Forelimb muscle (tissue), 1 donor: ENCODE data around the gene OR51I1. TPM values are rescaled to one million over a fixed set of nuclear protein-coding genes. Genes with fewer than 3 reads are reported as not detected.

Experiments used
- polyA plus RNA-seq: library from polyadenylated mRNA; unstranded; fragments of 120-200 nt; gene quantifications from one replicate; pipeline ENCODE4 v1.2.1, GENCODE V29; 2013; ENCODE audit not compliant: insufficient read length

The OR51I1 gene
- polyA plus RNA-seq, 1 donor = not detected

Other genes starting within 250 kb of the OR51I1 start
- not detected for gene OR51V1, start 240.8 kb downstream of the OR51I1 start, polyA plus RNA-seq
- 273 TPM for gene HBB, start 214.4 kb downstream of the OR51I1 start, polyA plus RNA-seq
- gene HBD, start 207.0 kb downstream of the OR51I1 start, polyA plus RNA-seq = not detected
- 9.4 TPM for gene HBG1, start 191.7 kb downstream of the OR51I1 start, polyA plus RNA-seq
- gene HBG2, start 186.7 kb downstream of the OR51I1 start, polyA plus RNA-seq = 4,005 TPM
- 5.5 TPM for gene HBE1, start 171.6 kb downstream of the OR51I1 start, polyA plus RNA-seq
- gene OR51B4, start 139.6 kb downstream of the OR51I1 start, polyA plus RNA-seq = not detected
- gene OR51B2, start 117.2 kb downstream of the OR51I1 start, polyA plus RNA-seq = not detected
- 0.15 TPM for gene OR51B5, start 98.0 kb downstream of the OR51I1 start, polyA plus RNA-seq
- not detected for gene OR51B6, start 90.0 kb downstream of the OR51I1 start, polyA plus RNA-seq
- gene OR51M1, start 57.7 kb downstream of the OR51I1 start, polyA plus RNA-seq = not detected
- gene OR51Q1, start 19.4 kb downstream of the OR51I1 start, polyA plus RNA-seq = not detected
- gene OR51I2, start 7.8 kb upstream of the OR51I1 start, polyA plus RNA-seq = not detected
- gene OR52D1, start 47.2 kb upstream of the OR51I1 start, polyA plus RNA-seq = not detected
- not detected for gene UBQLN3, start 68.4 kb upstream of the OR51I1 start, polyA plus RNA-seq
- 0.18 TPM for gene UBQLNL, start 75.2 kb upstream of the OR51I1 start, polyA plus RNA-seq
- not detected for gene OR52H1, start 107.0 kb upstream of the OR51I1 start, polyA plus RNA-seq
- gene OR52B6, start 139.4 kb upstream of the OR51I1 start, polyA plus RNA-seq = not detected
- 1.4 TPM for gene TRIM6, start 155.1 kb upstream of the OR51I1 start, polyA plus RNA-seq
- gene TRIM34, start 183.5 kb upstream of the OR51I1 start, polyA plus RNA-seq = 4.5 TPM
- 11.4 TPM for gene TRIM5, start 243.6 kb upstream of the OR51I1 start, polyA plus RNA-seq
- gene TRIM22, start 248.3 kb upstream of the OR51I1 start, polyA plus RNA-seq = 8.1 TPM